CD4-positive, alpha-beta T cell (primary cell): Measurements from ENCODE around the gene AKR1C8. TPM values are rescaled to one million over a fixed set of nuclear protein-coding genes. Genes with fewer than 3 reads are reported as not detected.

Experiments used
- ATAC-seq: fragments of 200-7000 bp; cut with Tn5 transposase; one replicate; pipeline ENCODE4 v1.10.0; 2022; ENCODE audit warnings: mild to moderate bottlenecking; ENCODE audit not compliant: poor library complexity
- CTCF ChIA-PET: fragments of 350-600 bp; sonication (Branson Sonifier 250); formaldehyde crosslinking; loops from one replicate; lab custom pipeline; 2021; ENCODE audit warnings: antibody characterized with exemption, inconsistent platforms; lab: Charles Lee
- POLR2A ChIA-PET: fragments of 350-600 bp; sonication (Branson Sonifier 250); formaldehyde crosslinking; loops from one replicate; lab custom pipeline; 2021; ENCODE audit warnings: antibody characterized with exemption, inconsistent platforms; lab: Charles Lee
- DNase-seq, 14 experiments: peaks; one replicate each; pipeline ENCODE4 v3.0.0-alpha.2; 2013 to 2020; ENCODE audit warnings: mixed read lengths in 2 of 14
- H3K27ac ChIP-seq, 2 donors: one replicate each; pipeline versions ENCODE4 v1.5.1 to v1.7.0; 2013; ENCODE audit warnings: low read length in 2 of 2, low read depth in 1 of 2, mild to moderate bottlenecking in 1 of 2
- H3K27me3 ChIP-seq, 2 experiments: 1 replicate in 1 of 2; 2 replicates in 1 of 2; pipeline versions ENCODE4 v1.6.1 to v1.7.0; 2013; ENCODE audit warnings: low read length in 2 of 2, control low read depth in 1 of 2, mild to moderate bottlenecking in 1 of 2, moderate library complexity in 1 of 2; ENCODE audit not compliant: insufficient read depth in 2 of 2, control insufficient read depth in 1 of 2
- H3K36me3 ChIP-seq: one replicate; pipeline ENCODE4 v1.6.1; 2013; ENCODE audit warnings: low read length, control low read depth; ENCODE audit not compliant: insufficient read depth
- H3K4me1 ChIP-seq: one replicate; pipeline ENCODE4 v1.6.1; 2013; ENCODE audit warnings: low read length, control low read depth; ENCODE audit not compliant: insufficient read depth
- H3K4me3 ChIP-seq: one replicate; pipeline ENCODE4 v1.5.1; 2013; ENCODE audit warnings: mild to moderate bottlenecking, low read length, moderate library complexity
- H3K9me3 ChIP-seq, 2 experiments: 1 replicate in 1 of 2; 2 replicates in 1 of 2; pipeline versions ENCODE4 v1.6.1 to v1.7.0; 2013; ENCODE audit warnings: low read length in 2 of 2, mild to moderate bottlenecking in 2 of 2, control low read depth in 1 of 2, moderate library complexity in 1 of 2; ENCODE audit not compliant: control insufficient read depth in 1 of 2, insufficient read depth in 1 of 2
- H3K27ac Mint-ChIP-seq: one replicate; pipeline ENCODE4 v1.8.0; 2020; ENCODE audit warnings: mixed read lengths
- H3K27me3 Mint-ChIP-seq: one replicate; pipeline ENCODE4 v1.8.0; 2021; ENCODE audit warnings: mixed read lengths
- H3K36me3 Mint-ChIP-seq: one replicate; pipeline ENCODE4 v1.8.0; 2021; ENCODE audit warnings: low read depth, mixed read lengths
- H3K4me1 Mint-ChIP-seq: one replicate; pipeline ENCODE4 v1.8.0; 2021; ENCODE audit warnings: low read depth, mixed read lengths
- H3K4me3 Mint-ChIP-seq: one replicate; pipeline ENCODE4 v1.8.0; 2020; ENCODE audit warnings: mild to moderate bottlenecking, mixed read lengths
- H3K9me3 Mint-ChIP-seq: one replicate; pipeline ENCODE4 v1.8.0; 2020; ENCODE audit warnings: mixed read lengths
- CTCF ChIP-seq: fragments of 200-600 bp; IDR thresholded peaks from one replicate; pipeline ENCODE4 v1.8.0; 2022; ENCODE audit warnings: antibody characterized with exemption, mild to moderate bottlenecking
- intact Hi-C, 2 experiments: fragments of 100-400 bp; cut with DNase I in 1 of 2; cut with micrococcal nuclease in 1 of 2; formaldehyde crosslinking; loops; one replicate each; pipeline versions ENCODE4 v1.15.1 to v1.9.0; 2023 to 2025; cut with DNase I, micrococcal nuclease
- polyA plus RNA-seq, 2 donors: library from polyadenylated mRNA; unstranded; fragments of 120-200 nt; gene quantifications; one replicate each; pipeline ENCODE4 v1.2.1, GENCODE V29; 2013
- total RNA-seq, 174 experiments: library from RNA in 2 of 174; stranded (reverse) in 2 of 174; gene quantifications; one replicate each; pipeline ENCODE4 v1.2.3 and lab custom pipeline; 2021 to 2026

AKR1C8 gene
- under 1 TPM; 0.27 to 0.28 TPM for total RNA-seq
- polyA plus RNA-seq (2013, experiment 1 of 2) = 0.64 TPM
- 1.0 TPM for polyA plus RNA-seq (2013, experiment 2 of 2)
- 0 to 3.3 (median 0.32) reads per million in 172 experiments for total RNA-seq (lab: John Stamatoyannopoulos, UW)

DNA sequence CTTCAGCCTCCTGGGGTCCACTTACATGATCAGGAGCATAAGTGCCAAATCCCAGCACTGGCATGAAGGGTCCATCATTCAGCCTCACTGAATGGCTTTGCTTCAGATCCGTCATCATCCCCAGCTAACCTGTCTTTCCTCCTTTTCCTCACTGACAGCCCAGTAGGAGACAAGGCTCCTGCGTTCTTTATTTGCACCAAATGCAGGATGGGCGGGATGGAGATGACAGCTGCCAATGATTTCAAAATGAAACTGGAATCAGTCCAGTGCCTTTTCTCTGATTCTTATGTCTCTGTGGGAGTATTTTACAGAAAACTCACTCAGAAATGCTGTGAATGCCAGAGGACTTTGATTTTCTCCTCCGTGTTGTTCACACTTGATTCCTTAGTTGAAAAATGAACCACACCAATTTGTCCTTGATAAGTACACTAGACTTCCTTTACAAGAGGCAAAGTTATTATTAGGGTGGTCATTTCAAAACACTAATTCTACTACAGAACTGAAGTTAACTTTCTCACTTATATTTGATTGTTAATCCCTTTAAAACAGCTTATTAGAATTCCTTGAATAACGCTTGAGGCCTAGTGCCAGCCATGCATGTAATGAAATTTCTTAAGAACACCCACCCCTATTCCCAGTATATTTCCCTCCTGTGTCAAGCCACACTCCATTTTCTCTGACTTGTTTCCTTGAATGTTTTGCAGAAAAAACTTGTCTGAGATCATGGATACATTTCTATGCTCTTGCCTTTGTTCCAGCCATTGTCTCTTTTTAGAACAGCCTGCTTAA, at the start of gene AKR1C8:
Gene AKR1C8 (minus strand): TSS at position 164 of the 789 bp plus-strand sequence. CDS start 46 bp downstream, at position 118.
- no peaks in the 10 kb centered on the region for H3K36me3 ChIP-seq
- no peak within 1 kb of the TSS for H3K27ac ChIP-seq
- no peaks in the 10 kb centered on the region for H3K4me1 Mint-ChIP-seq
- no peak within 1 kb of the TSS for H3K4me3 ChIP-seq
- no peaks in the 10 kb centered on the region for H3K27me3 ChIP-seq
- H3K9me3 Mint-ChIP-seq = no peaks in the 10 kb centered on the region
- ATAC-seq (no peak), DNase-seq (no peak)
- H3K9me3 ChIP-seq = no peaks in the 10 kb centered on the region
- CTCF ChIA-PET = no interaction called here
- POLR2A ChIA-PET = no interaction called here
- H3K27ac Mint-ChIP-seq = no peak within 1 kb of the TSS
- TF ChIP-seq CTCF = no peak
- no peak within 1 kb of the TSS for H3K4me3 Mint-ChIP-seq
- no peaks in the 10 kb centered on the region for H3K36me3 Mint-ChIP-seq
- intact Hi-C loops = no loop called here
- H3K27me3 Mint-ChIP-seq = no peaks in the 10 kb centered on the region
- H3K4me1 ChIP-seq = no peaks in the 10 kb centered on the region

DNA sequence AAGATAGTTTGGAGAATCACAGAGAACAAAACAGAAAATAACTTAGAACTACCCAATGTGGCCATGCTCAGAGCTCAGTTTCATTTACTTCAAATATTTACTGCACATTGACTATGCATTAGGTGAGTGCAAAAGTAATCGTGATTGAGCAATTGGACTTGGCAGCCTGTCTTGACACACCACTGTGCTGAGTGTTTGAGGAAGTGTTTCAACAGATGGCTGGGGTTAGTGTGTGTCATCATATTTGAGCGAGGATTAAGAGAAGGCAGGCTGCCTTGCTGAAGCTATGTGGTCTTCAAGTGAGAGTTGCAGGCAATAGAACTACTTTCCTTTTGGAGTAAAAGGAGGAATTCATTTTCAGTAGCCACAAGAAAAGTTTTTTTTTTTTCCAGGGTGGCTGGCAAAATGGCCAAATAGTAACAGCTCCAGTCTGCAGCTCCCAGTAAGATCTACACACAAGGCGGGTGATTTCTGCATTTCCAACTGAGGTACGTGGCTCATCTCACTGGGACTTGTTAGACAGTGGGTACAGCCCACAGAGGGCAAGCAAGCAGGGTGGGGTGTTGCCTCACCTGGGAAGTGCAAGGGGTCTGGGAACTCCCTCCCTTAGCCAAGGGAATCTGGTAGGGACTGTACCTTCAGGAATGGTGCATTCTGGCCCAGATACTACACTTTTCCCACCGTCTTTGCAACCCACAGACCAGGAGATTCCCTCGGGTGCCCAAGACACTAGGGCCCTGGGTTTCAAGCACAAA, 49.3 kb upstream of the AKR1C8 start:
- ATAC-seq (no peak), DNase-seq (peak in 3 of 14 experiments; percentile 16 to 51 (median 38))
- no peaks in the 10 kb centered on the region for H3K4me1 Mint-ChIP-seq
- peaks cover 5% of the 10 kb centered on the region for H3K36me3 Mint-ChIP-seq
- Histone ChIP-seq H3K4me1 (no peaks in the 10 kb centered on the region), H3K4me3 (no peak overlapping the region), H3K27ac (no peak overlapping the region), H3K27me3 (no peaks in the 10 kb centered on the region), H3K36me3 (no peaks in the 10 kb centered on the region), H3K9me3 (peaks cover 0 to 4% of the 10 kb centered on the region in 2 experiments)
- H3K4me3 Mint-ChIP-seq = no peak overlapping the region
- intact Hi-C loops = no loop called here
- ChIA-PET POLR2A (no interaction called here), CTCF (no interaction called here)
- no peak overlapping the region for H3K27ac Mint-ChIP-seq
- H3K27me3 Mint-ChIP-seq = peaks cover 10% of the 10 kb centered on the region
- H3K9me3 Mint-ChIP-seq = peaks cover 12% of the 10 kb centered on the region
- TF ChIP-seq CTCF = no peak

DNA sequence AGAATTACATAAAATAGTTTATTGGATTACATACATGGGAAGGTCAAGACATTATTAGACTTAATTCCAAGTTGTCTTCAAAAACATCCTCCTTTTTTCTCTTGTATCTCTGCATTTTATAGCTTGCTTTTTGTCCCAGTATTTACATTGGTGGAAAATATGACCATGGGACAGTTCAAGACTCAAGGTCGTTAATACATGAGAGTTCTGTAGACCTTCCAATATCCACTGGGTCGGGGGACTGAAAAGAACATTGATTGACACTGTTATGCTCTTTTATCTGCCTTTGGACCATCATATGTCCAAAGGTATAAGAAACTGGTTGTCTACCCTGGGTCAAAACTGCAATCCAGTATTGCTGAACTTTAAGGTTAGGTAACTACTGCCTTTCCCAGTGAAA, 48.4 kb upstream of the AKR1C8 start:
- H3K9me3 Mint-ChIP-seq = peaks cover 9% of the 10 kb centered on the region
- no peak for ATAC-seq
- H3K27ac Mint-ChIP-seq = no peak overlapping the region
- no peak for DNase-seq
- POLR2A ChIA-PET = no interaction called here
- TF ChIP-seq CTCF = no peak
- no peaks in the 10 kb centered on the region for H3K4me1 Mint-ChIP-seq
- no peak overlapping the region for H3K4me3 Mint-ChIP-seq
- CTCF ChIA-PET = no interaction called here
- H3K27me3 ChIP-seq = no peaks in the 10 kb centered on the region
- H3K27me3 Mint-ChIP-seq = peaks cover 10% of the 10 kb centered on the region
- intact Hi-C loops = no loop called here
- peaks cover 5% of the 10 kb centered on the region for H3K36me3 Mint-ChIP-seq
- H3K4me1 ChIP-seq = no peaks in the 10 kb centered on the region
- H3K27ac ChIP-seq = no peak overlapping the region
- H3K9me3 ChIP-seq = peaks cover 0 to 4% of the 10 kb centered on the region in 2 experiments
- no peaks in the 10 kb centered on the region for H3K36me3 ChIP-seq
- no peak overlapping the region for H3K4me3 ChIP-seq
